Glomerular visceral epithelial cell (primary cell): ENCODE results near the gene NCL.

Experiments
- DNase-seq: peaks from one replicate; pipeline ENCODE4 v3.0.0-alpha.2; 2016; ENCODE audit errors: extremely low spot score

NCL gene

GRCh38 chr2:231463698-231464575 is at the start of gene NCL:
Gene NCL, minus strand, starts transcription at chr2:231464484. Its CDS starts 131 bp downstream, at chr2:231464353.
- peak; percentile 76 for DNase-seq

- no peak for DNase-seq
These were observed 49.5 kb upstream of the NCL start for GRCh38 chr2:231513746-231514224.

- DNase-seq: no peak
These were observed 47.9 kb upstream of the NCL start for GRCh38 chr2:231512222-231512621.

- no peak for DNase-seq
These were observed 39.5 kb upstream of the NCL start for GRCh38 chr2:231503766-231504165.

- no peak for DNase-seq
These were observed 38.3 kb upstream of the NCL start for GRCh38 chr2:231502596-231502995.

- DNase-seq: no peak
These were observed 33.4 kb upstream of the NCL start for GRCh38 chr2:231497651-231498050.

- DNase-seq: no peak
These were observed 30.4 kb upstream of the NCL start for GRCh38 chr2:231494669-231495068.

GRCh38 chr2:231490801-231491200 is 26.5 kb upstream of the NCL start:
- DNase-seq: no peak

GRCh38 chr2:231489990-231490389 is 25.7 kb upstream of the NCL start:
- no peak for DNase-seq

GRCh38 chr2:231488331-231488730 is 24.0 kb upstream of the NCL start:
- DNase-seq: no peak

- DNase-seq: no peak
These were observed 22.7 kb upstream of the NCL start for GRCh38 chr2:231486851-231487596.

GRCh38 chr2:231483398-231484329 is 19.4 kb upstream of the NCL start:
- DNase-seq: no peak

GRCh38 chr2:231482806-231483391 is 18.6 kb upstream of the NCL start:
- peak; percentile 61 for DNase-seq

GRCh38 chr2:231480781-231481180 is 16.5 kb upstream of the NCL start:
- no peak for DNase-seq

GRCh38 chr2:231479455-231479854 is 15.2 kb upstream of the NCL start:
- DNase-seq: no peak

- no peak for DNase-seq
These were observed 12.6 kb upstream of the NCL start for GRCh38 chr2:231476920-231477319.

GRCh38 chr2:231475965-231476364 is 11.7 kb upstream of the NCL start:
- DNase-seq: no peak

- no peak for DNase-seq
These were observed 8.5 kb upstream of the NCL start for GRCh38 chr2:231472816-231473215.

- DNase-seq: no peak
These were observed 6.1 kb upstream of the NCL start for GRCh38 chr2:231470246-231470900.

- no peak for DNase-seq
These were observed 5.3 kb upstream of the NCL start for GRCh38 chr2:231469583-231469950.
